ENCODE results near the gene DYNC1H1.

The DYNC1H1 gene

DNA sequence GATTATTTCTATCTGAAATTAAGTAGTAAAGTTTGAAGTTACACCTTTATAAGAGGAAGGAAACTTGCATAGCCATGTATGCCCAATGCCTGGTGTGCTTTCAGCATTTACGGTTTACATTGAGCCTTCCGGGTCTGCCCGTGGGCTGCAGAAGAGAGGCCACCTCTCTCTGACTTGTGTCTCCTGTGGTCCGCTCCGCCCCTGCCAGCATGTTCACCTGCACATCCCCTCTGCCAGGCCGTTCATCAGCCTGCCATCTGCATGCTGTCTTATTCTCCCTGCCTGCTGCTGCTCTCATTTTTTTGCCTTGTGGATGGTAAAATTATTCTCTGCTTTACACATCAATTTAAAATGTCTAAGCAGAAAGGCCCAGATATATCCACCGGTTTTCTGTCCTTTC lies 41.5 kb upstream of the DYNC1H1 start:
- TF ChIP-seq, protein P1, sequence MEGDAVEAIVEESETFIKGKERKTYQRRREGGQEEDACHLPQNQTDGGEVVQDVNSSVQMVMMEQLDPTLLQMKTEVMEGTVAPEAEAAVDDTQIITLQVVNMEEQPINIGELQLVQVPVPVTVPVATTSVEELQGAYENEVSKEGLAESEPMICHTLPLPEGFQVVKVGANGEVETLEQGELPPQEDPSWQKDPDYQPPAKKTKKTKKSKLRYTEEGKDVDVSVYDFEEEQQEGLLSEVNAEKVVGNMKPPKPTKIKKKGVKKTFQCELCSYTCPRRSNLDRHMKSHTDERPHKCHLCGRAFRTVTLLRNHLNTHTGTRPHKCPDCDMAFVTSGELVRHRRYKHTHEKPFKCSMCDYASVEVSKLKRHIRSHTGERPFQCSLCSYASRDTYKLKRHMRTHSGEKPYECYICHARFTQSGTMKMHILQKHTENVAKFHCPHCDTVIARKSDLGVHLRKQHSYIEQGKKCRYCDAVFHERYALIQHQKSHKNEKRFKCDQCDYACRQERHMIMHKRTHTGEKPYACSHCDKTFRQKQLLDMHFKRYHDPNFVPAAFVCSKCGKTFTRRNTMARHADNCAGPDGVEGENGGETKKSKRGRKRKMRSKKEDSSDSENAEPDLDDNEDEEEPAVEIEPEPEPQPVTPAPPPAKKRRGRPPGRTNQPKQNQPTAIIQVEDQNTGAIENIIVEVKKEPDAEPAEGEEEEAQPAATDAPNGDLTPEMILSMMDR (IDR thresholded peaks at IDR 0.05; ENCODE audit: extremely low read depth, missing control alignments) = no peak
- DNase-seq (ENCODE audit: low spot score) = no peak

DNA sequence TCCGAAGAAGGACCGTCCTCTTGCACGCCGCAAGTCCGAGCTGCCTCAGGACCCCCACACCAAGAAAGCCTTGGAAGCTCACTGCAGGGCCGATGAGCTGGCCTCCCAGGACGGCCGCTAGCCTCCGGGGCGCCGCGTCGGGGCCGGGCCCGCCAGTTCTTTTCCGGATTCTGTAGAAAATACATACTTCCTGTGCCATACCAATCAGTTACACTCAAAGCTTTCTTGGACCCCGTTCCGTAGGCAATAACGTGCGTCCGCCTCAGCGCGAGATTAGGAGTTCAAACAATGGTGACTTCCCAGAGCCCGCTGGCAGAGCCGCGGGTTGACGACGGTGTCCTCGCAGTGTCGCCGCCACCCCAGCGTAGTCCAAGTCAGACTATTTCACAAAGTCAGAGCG lies 39.2 kb upstream of the DYNC1H1 start:
- TF ChIP-seq, protein P1 (IDR thresholded peaks at IDR 0.05; ENCODE audit: extremely low read depth, missing control alignments) = no peak
- DNase-seq (ENCODE audit: low spot score) = no peak

DNA sequence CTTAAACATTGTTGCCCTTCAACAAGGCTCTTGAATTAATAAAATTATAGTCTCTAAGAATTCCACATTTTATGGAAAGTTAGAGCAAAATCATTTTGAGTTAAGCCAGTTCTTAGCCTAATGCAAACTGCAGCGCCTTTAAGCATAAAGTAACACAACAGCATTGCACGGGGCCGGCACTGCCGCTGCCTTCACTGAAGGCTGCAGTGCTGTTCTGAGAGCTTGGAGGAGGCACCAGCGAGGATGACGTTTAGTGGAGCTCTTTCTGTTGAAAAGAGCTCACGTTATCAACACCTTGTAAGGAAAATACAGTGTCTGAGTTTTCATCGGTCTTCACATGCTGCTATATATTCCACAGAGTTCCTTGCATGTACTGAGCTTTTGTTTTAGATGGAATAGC lies 38.3 kb upstream of the DYNC1H1 start:
- TF ChIP-seq, protein P1 (IDR thresholded peaks at IDR 0.05; ENCODE audit: extremely low read depth, missing control alignments) = no peak
- no peak for DNase-seq (ENCODE audit: low spot score)

DNA sequence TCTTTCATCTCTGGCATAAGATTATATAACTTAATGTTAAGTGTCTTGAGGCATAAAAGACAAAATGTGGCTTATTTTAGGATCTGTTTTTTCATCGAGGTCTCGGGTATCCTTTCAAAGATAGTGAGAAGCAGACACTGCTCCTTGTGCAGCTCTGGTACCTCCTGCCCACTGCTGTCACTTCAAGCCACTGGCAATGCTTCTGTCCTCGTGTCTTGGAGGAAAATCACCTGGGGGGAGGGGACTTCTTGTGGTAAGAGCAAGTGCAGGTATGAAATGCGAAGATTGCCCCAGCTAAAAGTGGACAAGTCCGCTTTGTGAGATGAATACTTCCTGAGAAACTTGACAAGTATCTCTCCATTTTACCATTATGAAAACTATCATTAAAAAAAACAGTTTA lies 37.8 kb upstream of the DYNC1H1 start:
- DNase-seq (ENCODE audit: low spot score) = no peak
- TF ChIP-seq, protein P1 (IDR thresholded peaks at IDR 0.05; ENCODE audit: extremely low read depth, missing control alignments) = no peak

DNA sequence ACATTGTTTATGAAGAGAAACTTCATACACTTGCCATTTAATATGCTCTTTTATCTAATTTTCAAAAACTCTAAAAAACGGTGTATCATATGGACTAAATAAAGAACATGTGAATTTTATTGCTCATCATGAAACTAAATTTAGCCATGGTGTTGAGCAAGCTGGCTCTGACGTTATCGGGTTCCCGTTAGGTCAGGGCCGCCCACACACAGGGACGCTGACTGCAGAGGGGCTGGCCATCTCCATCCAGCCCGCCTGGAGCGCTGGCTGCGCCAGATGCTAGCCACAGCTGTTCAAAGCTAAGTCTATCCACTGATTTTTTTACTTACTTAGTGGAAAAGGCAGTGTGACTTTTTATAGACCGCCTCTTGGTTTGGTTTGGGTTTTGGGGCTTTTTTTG lies 36.5 kb upstream of the DYNC1H1 start:
- TF ChIP-seq, protein P1 (IDR thresholded peaks at IDR 0.05; ENCODE audit: extremely low read depth, missing control alignments) = no peak
- DNase-seq (ENCODE audit: low spot score) = no peak

DNA sequence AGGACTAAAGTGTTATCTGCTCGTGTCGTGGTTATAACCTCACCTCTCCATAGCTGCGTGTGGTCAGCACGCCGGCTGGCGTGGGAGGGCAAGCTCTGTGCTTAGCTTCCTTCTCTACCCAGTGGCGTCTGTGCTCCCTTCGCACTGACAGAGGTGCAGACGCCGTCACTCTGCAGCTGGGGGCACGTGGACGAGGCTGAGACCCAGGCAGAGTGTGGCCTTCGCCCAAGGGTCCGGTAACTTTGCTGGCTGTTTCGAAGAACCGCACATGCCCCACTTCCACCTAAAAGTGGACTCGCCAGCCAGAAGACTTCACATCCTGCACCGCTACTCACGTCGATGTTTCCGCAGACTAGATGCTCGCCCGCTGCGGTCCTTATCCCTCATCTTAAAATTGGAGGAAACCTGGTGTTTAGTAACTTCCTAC lies 35.9 kb upstream of the DYNC1H1 start:
- no peak for DNase-seq (ENCODE audit: low spot score)
- TF ChIP-seq, protein P1 (IDR thresholded peaks at IDR 0.05; ENCODE audit: extremely low read depth, missing control alignments) = no peak

DNA sequence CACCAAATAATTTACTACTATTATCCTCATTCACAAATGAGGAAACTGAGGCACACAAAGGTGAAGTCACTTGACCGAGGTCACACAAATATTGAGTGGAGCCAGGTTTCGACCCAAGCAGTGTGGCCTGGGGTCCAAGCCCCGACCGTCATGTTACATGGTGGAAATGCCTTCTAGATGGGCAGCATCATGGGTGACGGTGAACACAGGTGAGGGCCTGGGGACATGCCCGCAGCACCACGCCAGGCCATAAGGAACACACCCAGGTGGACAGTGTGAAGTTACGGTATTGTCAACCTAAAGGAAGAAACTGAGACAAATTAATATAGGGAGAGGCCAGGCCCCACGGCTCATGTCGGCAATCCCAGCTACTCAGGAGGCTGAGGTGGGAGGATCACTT lies 35.3 kb upstream of the DYNC1H1 start:
- TF ChIP-seq, protein P1 (IDR thresholded peaks at IDR 0.05; ENCODE audit: extremely low read depth, missing control alignments) = no peak
- no peak for DNase-seq (ENCODE audit: low spot score)

Measured in GM20000 (cell line).